Gastroesophageal sphincter (tissue), 4 donors: ENCODE results near the gene MYO1D. TPM values are rescaled to one million over a fixed set of nuclear protein-coding genes. Genes with fewer than 3 reads are reported as not detected.

ENCODE experiments used
- ATAC-seq: fragments of 150-250 bp; one replicate; pipeline ENCODE4 v1.9.1; 2016; ENCODE audit warnings: mild to moderate bottlenecking, moderate library complexity
- H3K27ac ChIP-seq, 4 donors: fragments of 200-600 bp; sonication (generic) in 3 of 4; 1 replicate in 3 of 4; 2 replicates in 1 of 4; pipeline ENCODE4 v1.5.1; 2016 to 2019
- H3K27me3 ChIP-seq: fragments of 200-600 bp; sonication (generic); one replicate; pipeline ENCODE4 v1.5.1; 2019
- H3K36me3 ChIP-seq, 2 donors: fragments of 200-600 bp; sonication (generic); one replicate each; pipeline ENCODE4 v1.5.1; 2019; ENCODE audit warnings: control low read depth in 1 of 2
- H3K4me1 ChIP-seq, 3 donors: fragments of 200-600 bp; sonication (generic); 1 replicate in 2 of 3; 2 replicates in 1 of 3; pipeline ENCODE4 v1.5.1; 2016 to 2019; ENCODE audit warnings: control low read depth in 2 of 3
- H3K4me3 ChIP-seq, 2 donors: fragments of 200-600 bp; sonication (generic); one replicate each; pipeline ENCODE4 v1.5.1; 2019; ENCODE audit warnings: mild to moderate bottlenecking in 1 of 2, moderate library complexity in 1 of 2
- H3K9me3 ChIP-seq, 3 donors: fragments of 200-600 bp; sonication (generic); one replicate each; pipeline ENCODE4 v1.5.1; 2017 to 2019; ENCODE audit warnings: control low read depth in 2 of 3
- CTCF ChIP-seq, 4 experiments: fragments of 200-600 bp in 2 of 4; fragments of 450-650 bp in 2 of 4; sonication (generic) in 1 of 4; IDR thresholded peaks; one replicate each; pipeline ENCODE4 v1.5.1; 2017 to 2019; ENCODE audit warnings: antibody characterized with exemption in 4 of 4, mild to moderate bottlenecking in 2 of 4, moderate library complexity in 2 of 4
- EP300 ChIP-seq: sonication (generic); formaldehyde crosslinking; IDR thresholded peaks from one replicate; pipeline ENCODE4 v1.6.1; 2017; ENCODE audit warnings: antibody characterized with exemption, mild to moderate bottlenecking
- POLR2A ChIP-seq, 2 donors: fragments of 450-650 bp; IDR thresholded peaks; one replicate each; pipeline ENCODE4 v1.6.1; 2017; ENCODE audit warnings: antibody characterized with exemption in 2 of 2, mild to moderate bottlenecking in 2 of 2, moderate library complexity in 1 of 2
- POLR2AphosphoS5 ChIP-seq: sonication (generic); formaldehyde crosslinking; IDR thresholded peaks from one replicate; pipeline ENCODE4 v1.6.1; 2017; ENCODE audit warnings: antibody characterized with exemption
- WGBS, 2 donors: methylation state at CpG; one replicate each; pipeline ENCODE4 v1.1.5; 2018; ENCODE audit warnings: low coverage in 1 of 2; 5-methylcytosine and 5-hydroxymethylcytosine counted together
- total RNA-seq, 4 donors: library from RNA; depleted of rRNA; stranded (reverse); fragments of >200 nt; gene quantifications; one replicate each; pipeline ENCODE4 v1.1.0, GENCODE V29; 2016

The MYO1D gene
- total RNA-seq, 4 donors from 2014 or later = 28.2 to 63.5 (median 47.2) TPM

DNA sequence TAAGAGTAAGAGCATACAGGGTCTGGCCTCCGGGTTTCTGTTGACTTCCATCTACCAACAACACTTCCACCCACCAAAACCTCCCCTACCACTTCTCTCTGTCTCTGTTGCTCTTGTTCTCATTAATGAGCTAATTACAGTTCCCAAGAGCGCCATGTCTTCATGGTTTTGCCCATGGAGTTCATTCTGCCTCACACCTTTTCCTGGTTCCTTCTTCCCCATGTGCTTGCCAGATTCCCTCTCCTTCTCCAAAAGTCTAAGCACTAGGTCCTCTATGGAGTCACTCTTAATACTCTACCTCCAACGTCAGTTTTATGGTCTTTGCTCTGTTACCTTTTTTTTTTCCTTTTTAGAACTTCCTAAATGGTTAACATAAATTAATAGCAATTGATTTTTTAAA lies 92.8 kb downstream of the MYO1D start:
- 77 to 89% methylated on average over 3 of the region's 3 CpGs for WGBS, 2 donors
- H3K27ac ChIP-seq = no peak overlapping the region

DNA sequence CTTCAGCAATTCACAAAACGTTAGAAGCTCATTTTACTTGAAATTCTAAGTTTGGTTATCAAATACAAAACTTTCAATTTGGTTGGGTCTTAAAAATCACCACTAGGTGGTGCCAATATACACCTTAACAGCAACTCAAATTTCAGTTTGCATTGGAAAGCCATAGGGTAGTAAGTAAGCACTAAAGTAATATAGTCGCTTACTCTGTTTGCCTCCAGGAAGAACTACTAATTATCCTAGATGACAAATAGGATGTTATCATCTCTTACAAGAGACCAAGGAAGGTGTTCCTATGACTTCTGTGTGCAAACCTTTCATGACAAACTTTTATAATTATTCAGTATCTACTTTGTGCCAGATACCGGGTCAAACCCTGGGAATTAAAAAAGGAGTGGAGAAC lies 93.3 kb downstream of the MYO1D start:
- no peaks in the 10 kb centered on the region for H3K4me1 ChIP-seq
- H3K27ac ChIP-seq = no peak overlapping the region
- peaks cover 0 to 6% of the 10 kb centered on the region in 2 donors for H3K36me3 ChIP-seq
- H3K4me3 ChIP-seq = no peak overlapping the region
- no peaks in the 10 kb centered on the region for H3K9me3 ChIP-seq
- WGBS, 2 donors = 13 to 33% methylated on average over 3 of the region's 3 CpGs
- H3K27me3 ChIP-seq = no peaks in the 10 kb centered on the region
- no peak for ATAC-seq
- no peak for TF ChIP-seq EP300
- peak; percentile 73 to 80 (median 77) for TF ChIP-seq CTCF (IDR thresholded peaks at IDR 0.05)

More for the DNA sequence above, 92.8 kb downstream of the MYO1D start:
- no peak for ATAC-seq
- Histone ChIP-seq H3K36me3 (peaks cover 0 to 6% of the 10 kb centered on the region in 2 donors), H3K4me1 (no peaks in the 10 kb centered on the region), H3K9me3 (no peaks in the 10 kb centered on the region), H3K4me3 (no peak overlapping the region), H3K27me3 (no peaks in the 10 kb centered on the region)
- no peak for TF ChIP-seq POLR2A (IDR thresholded peaks at IDR 0.05)
- TF ChIP-seq EP300 = no peak
- no peak for TF ChIP-seq CTCF (IDR thresholded peaks at IDR 0.05)
- no peak for TF ChIP-seq POLR2AphosphoS5

- WGBS, 2 donors = 62 to 77% methylated on average over 3 to 6 of the region's 6 CpGs
- H3K9me3 ChIP-seq = no peaks in the 10 kb centered on the region
- no peaks in the 10 kb centered on the region for H3K4me1 ChIP-seq
- TF ChIP-seq POLR2AphosphoS5 (no peak), EP300 (no peak), POLR2A (IDR thresholded peaks at IDR 0.05) (no peak), CTCF (IDR thresholded peaks at IDR 0.05) (no peak)
- no peak overlapping the region for H3K27ac ChIP-seq
- H3K4me3 ChIP-seq = no peak overlapping the region
- ATAC-seq = no peak
- H3K27me3 ChIP-seq = no peaks in the 10 kb centered on the region
- H3K36me3 ChIP-seq = peaks cover 0 to 6% of the 10 kb centered on the region in 2 donors
Observed at GRCh38 chr17:32780721-32781120, 96.2 kb downstream of the MYO1D start.

DNA sequence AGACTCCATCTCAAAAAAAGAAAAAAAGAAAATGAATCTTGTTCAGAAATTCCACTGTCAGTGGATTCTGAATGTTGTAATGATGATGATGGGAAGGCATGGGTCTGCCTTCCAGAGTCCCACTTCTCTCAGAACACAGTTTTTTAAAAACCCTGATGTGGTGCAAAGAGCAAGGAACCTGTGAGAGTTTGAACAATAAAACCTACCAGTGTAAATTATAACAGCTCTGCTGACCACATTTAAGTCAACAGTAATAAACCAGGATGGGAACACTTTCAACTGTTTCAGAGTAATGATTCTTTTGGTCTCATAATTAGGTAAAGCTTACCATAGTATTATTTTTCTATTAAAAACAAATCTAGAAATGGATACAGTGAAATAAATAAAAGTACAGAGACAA lies 99.0 kb downstream of the MYO1D start:
- TF ChIP-seq CTCF (IDR thresholded peaks at IDR 0.05) = no peak
- TF ChIP-seq POLR2AphosphoS5 = no peak
- TF ChIP-seq POLR2A (IDR thresholded peaks at IDR 0.05) = no peak
- TF ChIP-seq EP300 = no peak
- peaks cover 0 to 6% of the 10 kb centered on the region in 2 donors for H3K36me3 ChIP-seq
- no peak for ATAC-seq

DNA sequence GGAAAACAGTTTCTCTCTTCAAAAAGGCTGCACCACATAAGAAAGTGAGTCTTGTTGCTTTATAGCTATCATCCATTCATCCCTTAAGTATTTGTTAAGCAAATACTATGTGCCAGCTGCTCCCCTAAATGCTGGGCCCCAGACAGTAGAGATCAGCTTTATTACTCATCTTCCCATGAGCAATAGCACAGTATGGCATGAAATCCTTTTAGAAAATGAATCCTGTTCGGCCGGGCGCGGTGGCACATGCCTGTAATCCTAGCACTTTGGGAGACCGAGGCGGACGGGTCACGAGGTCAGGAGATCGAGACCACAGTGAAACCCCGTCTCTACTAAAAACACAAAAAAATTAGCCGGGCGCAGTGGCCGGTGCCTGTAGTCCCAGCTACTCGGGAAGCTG lies 99.5 kb downstream of the MYO1D start:
- TF ChIP-seq POLR2A (IDR thresholded peaks at IDR 0.05) (no peak), CTCF (IDR thresholded peaks at IDR 0.05) (no peak), EP300 (no peak), POLR2AphosphoS5 (no peak)

More for the DNA sequence above, 99.0 kb downstream of the MYO1D start:
- Histone ChIP-seq H3K27me3 (no peaks in the 10 kb centered on the region), H3K4me3 (no peak overlapping the region), H3K4me1 (no peaks in the 10 kb centered on the region), H3K27ac (no peak overlapping the region), H3K9me3 (no peaks in the 10 kb centered on the region)

More for the DNA sequence above, 99.5 kb downstream of the MYO1D start:
- no peak overlapping the region for H3K27ac ChIP-seq
- no peaks in the 10 kb centered on the region for H3K27me3 ChIP-seq
- H3K4me3 ChIP-seq = no peak overlapping the region
- ATAC-seq = no peak
- peaks cover 0 to 10% of the 10 kb centered on the region in 2 donors for H3K36me3 ChIP-seq
- H3K9me3 ChIP-seq = no peaks in the 10 kb centered on the region
- WGBS, 2 donors = 82 to 100% methylated on average over 1 to 4 of the region's 14 CpGs
- H3K4me1 ChIP-seq = no peaks in the 10 kb centered on the region
